HK-2 (cell line): ENCODE measurements around the gene AFF3.
"Not testable (repeated sequence)": the region's sequence is repeated elsewhere in the genome, so short reads cannot be mapped to it uniquely, and the experiment has no call there.

Experiments used
- DNase-seq: peaks from one replicate; pipeline ENCODE4 v3.0.0-alpha.2; 2018; ENCODE audit not compliant: unreplicated experiment

AFF3 gene

GRCh38 chr2:100145893-100146656 is 3.7 kb upstream of the AFF3 start:
- no peak for DNase-seq

- no peak for DNase-seq
Measured at GRCh38 chr2:100143286-100143685, 896 bp upstream of the AFF3 start.

GRCh38 chr2:100141906-100142305 is 484 bp downstream of the AFF3 start:
- DNase-seq, result no peak

DNA sequence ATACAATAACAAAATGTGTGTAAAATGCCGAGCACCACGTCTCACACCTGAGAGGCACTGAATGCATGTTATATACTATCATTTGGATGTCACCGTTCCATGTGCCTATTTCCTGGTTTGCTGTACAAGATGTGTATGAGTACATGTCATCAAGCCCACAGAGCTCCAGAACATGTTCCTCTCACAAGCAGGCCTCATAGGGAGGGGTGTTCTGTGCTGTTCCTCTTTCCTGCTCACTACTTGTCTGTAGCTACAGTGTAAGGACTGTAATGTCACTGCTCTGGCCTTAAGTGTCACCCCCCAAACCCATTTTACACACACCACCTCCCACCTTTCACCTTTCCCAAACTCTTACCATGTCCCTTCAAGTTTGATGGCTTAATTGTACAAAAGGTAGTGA is 1.8 kb downstream of the AFF3 start:
- DNase-seq, result no peak

DNA sequence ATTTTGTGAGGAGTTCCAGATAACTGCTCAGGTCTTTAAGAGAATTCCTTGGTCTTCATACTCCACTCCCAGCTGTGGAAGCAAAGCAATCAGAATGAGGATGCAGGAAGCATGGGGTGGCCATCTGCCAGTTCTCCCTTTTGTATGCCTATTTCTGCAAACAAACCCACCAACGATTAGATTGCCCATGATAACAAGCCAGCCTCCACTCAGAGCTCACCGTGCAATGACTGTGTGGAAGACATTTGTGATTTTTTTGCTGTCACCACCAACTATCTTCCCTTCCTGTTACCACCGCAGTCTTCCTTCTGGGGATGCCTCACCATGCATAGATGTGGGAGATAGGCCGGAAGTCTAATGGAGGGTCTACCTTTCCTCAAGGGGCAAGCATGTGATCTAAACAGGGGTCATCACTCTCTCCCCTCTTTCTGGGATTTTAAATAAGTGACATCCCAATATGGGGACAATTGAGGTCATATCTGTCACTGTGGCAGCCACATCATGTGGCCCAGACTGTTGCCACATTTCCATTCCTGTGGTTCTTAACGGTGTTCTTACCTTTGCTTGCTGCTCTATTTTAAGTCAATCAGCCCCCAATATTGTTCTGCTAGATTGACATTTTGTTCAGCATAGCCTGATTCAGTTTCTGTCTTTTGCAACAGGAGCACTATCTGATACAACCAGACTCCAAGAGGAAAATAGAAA is 4.4 kb downstream of the AFF3 start:
- DNase-seq, result no peak

DNA sequence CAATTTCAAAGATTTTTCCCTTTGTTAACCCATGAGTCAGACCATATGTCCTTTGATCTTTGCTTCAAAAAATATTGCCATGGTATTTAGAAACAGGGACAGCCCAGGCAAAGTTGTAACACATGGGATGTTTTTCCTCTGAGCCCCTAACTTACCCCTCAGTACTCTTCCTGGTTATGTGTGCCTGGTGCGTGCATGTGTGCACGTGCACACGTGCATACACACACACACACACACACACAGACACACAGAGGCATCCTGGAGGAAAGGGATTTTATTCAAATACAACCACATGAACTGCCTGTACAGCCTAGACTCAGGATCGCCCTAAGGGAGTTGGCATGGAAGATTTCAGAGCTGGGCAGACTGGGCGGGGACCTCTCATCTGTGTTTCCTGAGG is 5.1 kb downstream of the AFF3 start:
- no peak for DNase-seq

GRCh38 chr2:100136310-100136709 is 6.1 kb downstream of the AFF3 start:
- no peak for DNase-seq

GRCh38 chr2:100135415-100135814 is 7.0 kb downstream of the AFF3 start:
- DNase-seq, result no peak

DNA sequence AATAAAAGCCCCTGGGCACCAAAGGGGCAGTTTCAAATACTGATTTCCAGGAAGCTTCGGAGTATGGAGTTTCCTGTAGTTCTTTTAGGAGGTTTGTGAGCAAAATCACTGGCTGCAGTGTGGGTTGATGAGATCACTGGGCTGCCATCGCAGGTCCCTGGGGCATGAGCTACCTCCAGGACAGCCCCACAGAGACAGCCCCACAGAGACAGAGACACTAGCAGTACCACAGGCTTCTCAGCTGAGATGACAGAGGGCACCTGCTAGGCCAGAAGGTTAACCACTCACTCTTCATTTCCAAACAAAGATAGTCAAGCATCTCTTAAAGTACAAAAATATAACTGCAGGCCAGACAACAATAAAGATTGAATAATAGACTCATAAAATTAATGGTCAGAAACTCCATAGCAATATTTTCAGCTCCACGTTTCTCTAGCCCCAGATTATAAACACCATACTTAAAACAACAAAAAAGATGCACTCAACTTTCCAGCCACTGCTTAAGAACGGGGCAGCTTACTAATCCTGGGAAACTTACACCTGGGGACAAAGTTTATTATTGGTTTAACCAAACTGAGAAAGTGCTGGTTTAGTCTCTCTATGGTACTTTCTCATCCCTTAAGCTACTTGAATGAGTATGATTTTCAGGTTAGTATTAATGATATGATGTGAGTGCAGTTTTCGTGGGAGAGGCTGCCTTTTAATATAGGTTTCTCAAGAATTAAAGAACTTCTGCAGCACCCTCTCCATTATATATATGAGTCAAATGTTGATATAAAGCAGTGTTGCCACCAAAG is 11.6 kb downstream of the AFF3 start:
- DNase-seq, result no peak

DNA sequence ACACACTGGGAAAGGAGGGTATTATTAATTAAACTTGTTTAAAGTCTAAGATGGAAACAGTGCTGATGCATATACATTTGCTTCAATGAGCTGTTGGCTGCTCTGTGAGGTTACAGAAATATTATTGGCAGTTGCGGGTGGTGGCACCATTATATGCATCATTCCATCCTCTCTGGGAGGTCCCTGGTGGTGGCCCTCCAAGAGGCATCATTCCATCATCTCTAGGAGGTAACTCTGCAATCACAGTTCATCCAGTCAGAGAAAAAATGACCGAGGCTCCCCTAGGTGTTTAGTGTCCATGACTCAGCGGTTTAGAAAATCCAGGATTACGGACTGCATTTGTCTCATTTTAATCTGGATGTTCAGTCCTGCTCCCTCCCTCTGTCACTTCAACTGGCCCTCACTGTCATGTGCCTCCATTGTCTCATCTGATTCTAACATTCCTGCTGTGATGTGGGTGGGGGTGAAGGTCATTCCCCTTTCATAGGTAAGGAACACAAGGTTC is 15.4 kb downstream of the AFF3 start:
- DNase-seq, result no peak

DNA sequence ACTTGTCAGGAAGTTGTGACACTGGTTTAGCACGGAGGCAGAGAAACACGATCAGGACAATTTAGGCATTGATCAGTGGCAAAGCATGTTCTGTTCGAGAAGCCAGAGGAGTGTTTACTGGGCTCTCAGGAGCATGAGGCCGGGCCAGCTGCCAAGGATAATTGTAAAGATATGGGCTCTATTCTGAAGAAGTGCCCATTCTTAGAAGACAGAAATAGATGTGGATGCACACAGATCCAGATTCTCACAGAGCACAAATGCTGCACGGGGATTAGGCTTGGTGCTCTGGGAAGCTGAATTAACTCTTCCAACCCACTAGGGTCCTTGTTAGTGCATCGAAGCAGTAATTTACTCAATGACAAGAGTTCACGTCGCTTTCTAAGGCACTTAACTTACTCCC is 16.2 kb downstream of the AFF3 start:
- DNase-seq, result no peak

DNA sequence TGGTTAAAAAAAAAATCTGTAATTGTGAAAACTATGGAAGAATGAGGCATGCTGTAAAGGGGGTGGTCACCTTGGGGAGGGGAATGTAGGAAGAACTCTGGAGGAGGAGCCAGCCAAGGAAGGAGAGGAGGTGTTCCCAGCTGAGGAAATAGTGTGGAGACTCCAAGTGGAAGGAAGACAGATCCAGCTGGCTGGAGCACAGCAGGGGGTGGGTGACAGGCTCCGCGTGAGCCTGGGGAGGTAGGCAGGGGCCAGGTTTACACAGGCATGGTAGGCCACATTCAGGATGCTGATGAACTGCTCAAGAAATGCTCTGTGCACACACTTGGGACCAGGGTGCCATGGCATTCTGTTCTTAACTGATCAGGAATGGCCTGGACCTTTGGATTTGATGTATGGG is 16.8 kb downstream of the AFF3 start:
- DNase-seq, result no peak

DNA sequence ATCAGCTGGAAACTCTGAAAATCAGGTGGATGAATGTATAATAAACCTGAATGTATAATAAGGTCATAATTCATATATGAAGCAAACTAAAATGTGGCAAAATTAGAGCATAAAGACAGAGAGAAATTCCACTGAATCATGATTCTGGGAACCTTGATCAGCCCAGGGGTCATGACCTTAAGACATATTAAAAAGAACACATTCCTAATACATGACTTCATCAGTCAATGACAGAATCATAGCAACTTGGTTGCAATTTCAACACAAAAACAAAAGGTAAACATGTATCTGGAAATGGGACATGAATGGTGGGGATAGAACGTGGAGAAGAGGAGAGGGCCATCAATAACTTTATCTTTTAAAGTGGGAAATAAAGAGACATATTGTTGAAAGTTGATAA is 17.6 kb downstream of the AFF3 start:
- DNase-seq, result no peak

GRCh38 chr2:100121124-100121718 is 21.2 kb downstream of the AFF3 start:
- no peak for DNase-seq

DNA sequence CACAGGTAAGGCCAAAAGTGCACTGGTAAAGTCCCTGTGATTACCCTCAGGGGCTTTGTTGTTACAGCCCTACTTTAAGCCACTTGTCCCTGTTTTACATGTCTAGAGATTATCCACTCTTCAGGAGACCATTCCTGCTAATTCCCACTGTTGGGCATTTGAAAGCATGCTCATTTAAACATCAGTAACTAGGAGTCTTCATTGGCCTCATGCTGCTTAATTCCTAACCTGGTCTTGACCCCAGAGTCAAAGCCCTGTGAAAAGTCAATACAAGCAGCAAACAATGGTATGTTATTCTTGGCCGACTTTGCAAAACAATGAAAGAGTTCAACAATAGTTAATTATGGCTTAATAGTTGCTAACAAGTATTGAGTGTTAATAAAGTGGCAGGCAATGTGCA is 23.2 kb downstream of the AFF3 start:
- no peak for DNase-seq

GRCh38 chr2:100113990-100114433 is 28.4 kb downstream of the AFF3 start:
- DNase-seq, result no peak

GRCh38 chr2:100110614-100111000 is 31.8 kb downstream of the AFF3 start:
- DNase-seq, result no peak

DNA sequence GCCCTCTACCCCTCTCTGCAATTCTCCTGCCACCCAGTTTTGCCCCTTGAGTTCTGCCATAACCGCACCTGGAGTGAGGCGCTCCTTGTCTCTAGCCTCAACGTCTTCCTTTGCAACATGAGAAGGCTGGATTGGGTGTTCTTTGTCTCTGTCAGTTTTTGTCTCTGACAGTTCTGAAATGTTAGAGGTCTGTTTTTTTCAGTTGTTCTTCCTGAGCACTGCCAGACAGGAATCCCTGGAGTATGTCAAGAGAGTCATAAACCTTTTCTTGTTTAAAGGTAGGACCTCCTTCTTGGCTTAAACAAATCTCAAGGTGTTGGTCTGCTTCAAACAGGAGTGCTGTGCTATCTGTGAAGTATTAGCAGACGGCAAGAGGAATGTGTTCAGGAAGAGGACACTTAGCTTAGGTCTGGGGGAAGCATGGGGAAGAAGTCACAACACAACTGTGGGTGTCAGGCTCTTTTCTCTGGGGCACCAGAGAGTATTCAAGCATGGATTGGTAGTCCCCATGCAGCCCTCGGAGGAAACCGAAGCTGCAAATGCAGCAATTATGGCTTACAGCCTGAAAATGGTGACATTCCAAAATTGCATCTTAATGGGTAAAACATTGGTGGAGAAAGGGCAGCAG is 32.3 kb downstream of the AFF3 start:
- DNase-seq, result no peak

GRCh38 chr2:100108648-100109020 is 33.8 kb downstream of the AFF3 start:
- not testable (repeated sequence) for DNase-seq

DNA sequence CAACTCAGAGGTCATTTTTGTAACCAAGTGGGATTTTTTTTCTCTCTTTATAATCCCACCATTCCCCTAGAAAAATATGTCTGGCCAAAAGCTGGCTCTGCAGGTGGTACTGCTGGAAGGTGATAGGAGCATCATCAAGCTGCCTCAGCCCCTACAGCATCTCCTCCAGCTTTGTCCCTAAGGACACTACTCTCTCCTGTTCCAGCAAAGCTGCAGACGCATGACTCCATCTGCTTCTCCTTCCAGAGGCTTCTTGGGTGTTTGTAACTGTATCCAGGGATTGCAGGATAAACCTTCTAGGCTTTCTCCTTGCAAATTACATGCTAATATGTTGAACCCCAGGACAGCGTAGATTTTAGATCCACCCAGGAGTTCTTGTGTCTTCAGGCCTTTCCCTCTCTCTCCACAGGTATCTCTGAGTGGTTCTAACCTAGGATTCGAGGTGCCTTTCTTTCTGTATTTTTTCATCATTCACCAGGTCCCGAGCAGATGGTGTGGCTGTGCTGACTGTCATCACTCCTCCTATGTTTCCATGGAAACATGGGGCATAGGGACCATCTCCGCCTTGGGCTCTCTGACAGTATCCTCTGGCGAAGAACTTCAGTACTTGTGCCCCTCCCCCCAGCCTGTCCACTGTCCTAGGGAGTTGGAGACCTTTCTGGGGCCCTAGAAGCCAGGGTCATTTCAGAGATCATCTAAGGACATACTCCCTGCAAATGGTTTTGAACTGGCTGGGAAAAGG is 34.3 kb downstream of the AFF3 start:
- no peak for DNase-seq

DNA sequence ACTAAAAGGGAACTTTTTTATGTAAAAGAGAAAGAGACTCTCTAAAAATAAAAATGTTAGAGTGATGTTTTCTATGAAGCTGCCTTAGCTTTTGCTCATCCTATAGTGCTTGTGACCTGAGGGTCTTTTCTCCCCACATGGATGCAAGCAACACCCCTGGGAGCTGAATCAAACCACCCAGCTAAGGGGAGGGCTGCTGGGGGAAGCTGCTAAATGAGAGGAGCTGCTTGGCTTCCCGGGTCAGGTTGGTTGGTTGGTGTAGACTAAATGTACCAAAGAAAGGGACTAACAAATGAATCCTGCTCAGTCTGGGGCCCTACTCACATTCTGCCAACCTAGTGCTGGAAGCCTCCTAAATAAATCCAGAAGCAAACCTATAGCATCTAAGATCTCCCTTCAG is 35.0 kb downstream of the AFF3 start:
- no peak for DNase-seq
